HCT116 (cell line): ENCODE measurements around the gene SERPIND1. TPM values are rescaled to one million over a fixed set of nuclear protein-coding genes. Genes with fewer than 3 reads are reported as not detected.

Experiments used
- ATAC-seq: fragments of 200-7000 bp; cut with Tn5 transposase; 2 replicates; pipeline ENCODE4 v1.9.1; 2020; ENCODE audit warnings: mild to moderate bottlenecking, moderate library complexity
- BruUV-seq: library from RNA; stranded (reverse); fragments of 400-500 nt; replicated peaks from 2 replicates; lab custom pipeline; 2021; lab: Mats Ljungman, UMichigan
- CTCF ChIA-PET: fragments of 300-600 bp; sonication (Branson Sonifier 250); formaldehyde crosslinking; loops from one replicate; lab custom pipeline; 2021; ENCODE audit warnings: antibody characterized with exemption; lab: Charles Lee
- POLR2A ChIA-PET: fragments of 300-600, 350-600 bp; sonication (Branson Sonifier 250); formaldehyde crosslinking; loops from one replicate; lab custom pipeline; 2021; ENCODE audit warnings: antibody characterized with exemption; lab: Charles Lee
- RAD21 ChIA-PET, 2 experiments: fragments of 300-600 bp; sonication (Branson Sonifier 250); formaldehyde crosslinking; loops; one replicate each; lab custom pipeline; 2023; ENCODE audit warnings: low total read pairs in 2 of 2; ENCODE audit not compliant: uncharacterized antibody in 2 of 2, unreplicated experiment in 2 of 2, low non-redundant PET in 1 of 2; lab: Charles Lee
- DNase-seq: peaks from one replicate; pipeline ENCODE4 v3.0.0-alpha.2; 2010; ENCODE audit warnings: low read depth, low spot score
- H2AFZ ChIP-seq: fragments of 200-600 bp; shearing (Covaris generic), sonication (generic); 2 replicates; pipeline ENCODE4 v1.6.1; 2017; ENCODE audit warnings: low read depth, mixed run types, mixed read lengths, antibody characterized with exemption, low read length; ENCODE audit not compliant: poor library complexity, severe bottlenecking
- H3K27ac ChIP-seq: 2 replicates; pipeline ENCODE4 v1.5.1; 2012; ENCODE audit warnings: low read depth, low read length
- H3K27me3 ChIP-seq: fragments of 200-600 bp; sonication (generic); 2 replicates; pipeline ENCODE4 v1.6.1; 2016; ENCODE audit warnings: mixed run types, low read length, mixed read lengths; ENCODE audit not compliant: insufficient read depth
- H3K36me3 ChIP-seq, 2 experiments: fragments of 200-500 bp in 1 of 2; fragments of 200-600 bp in 1 of 2; sonication (Bioruptor generic) in 1 of 2; sonication (generic) in 1 of 2; 2 replicates each; pipeline versions ENCODE4 v1.5.1 to v1.6.1; 2014 to 2016; ENCODE audit warnings: low read length in 2 of 2, inconsistent platforms in 1 of 2, mixed read lengths in 1 of 2, mixed run types in 1 of 2; ENCODE audit not compliant: insufficient read depth in 2 of 2, control insufficient read depth in 1 of 2
- H3K4me1 ChIP-seq, 2 experiments: fragments of 200-600 bp in 1 of 2; sonication (generic) in 1 of 2; 2 replicates each; pipeline versions ENCODE4 v1.5.1 to v1.6.1; 2012 to 2017; ENCODE audit warnings: low read length in 2 of 2, inconsistent platforms in 1 of 2, mild to moderate bottlenecking in 1 of 2, mixed read lengths in 1 of 2, mixed run types in 1 of 2, moderate library complexity in 1 of 2; ENCODE audit not compliant: insufficient read depth in 2 of 2, control insufficient read depth in 1 of 2
- H3K4me2 ChIP-seq: fragments of 200-600 bp; sonication (generic); 2 replicates; pipeline ENCODE4 v1.6.1; 2017; ENCODE audit warnings: mixed run types, low read length, mixed read lengths
- H3K4me3 ChIP-seq, 2 experiments: fragments of 200-600 bp in 1 of 2; sonication (generic) in 1 of 2; replicated peaks in 1 of 2; 2 replicates each; pipeline ENCODE4 v1.5.1; 2011 to 2016; ENCODE audit warnings: low read length in 2 of 2, control low read depth in 1 of 2, low read depth in 1 of 2, mild to moderate bottlenecking in 1 of 2, mixed read lengths in 1 of 2, mixed run types in 1 of 2
- H3K79me2 ChIP-seq: fragments of 200-600 bp; sonication (generic); 2 replicates; pipeline ENCODE4 v1.6.1; 2017; ENCODE audit warnings: mild to moderate bottlenecking, mixed run types, low read length, moderate library complexity, mixed read lengths; ENCODE audit not compliant: insufficient read depth
- H3K9ac ChIP-seq: fragments of 200-600 bp; sonication (generic); 2 replicates; pipeline ENCODE4 v1.6.1; 2016; ENCODE audit warnings: low read length, mixed read lengths
- H3K9me2 ChIP-seq: fragments of 200-600 bp; sonication (generic), shearing (Covaris generic); 2 replicates; pipeline ENCODE4 v1.6.1; 2017; ENCODE audit warnings: mixed run types, mild to moderate bottlenecking, moderate library complexity; ENCODE audit not compliant: insufficient read depth
- H3K9me3 ChIP-seq, 2 experiments: fragments of 200-500 bp in 1 of 2; fragments of 200-600 bp in 1 of 2; sonication (Bioruptor generic) in 1 of 2; sonication (generic) in 1 of 2; 2 replicates each; pipeline ENCODE4 v1.6.1; 2014 to 2017; ENCODE audit warnings: low read length in 2 of 2, mixed read lengths in 2 of 2, inconsistent platforms in 1 of 2, low read depth in 1 of 2, mild to moderate bottlenecking in 1 of 2, mixed run types in 1 of 2, moderate library complexity in 1 of 2; ENCODE audit not compliant: control insufficient read depth in 1 of 2, insufficient read depth in 1 of 2
- H4K20me1 ChIP-seq: fragments of 200-600 bp; sonication (generic), shearing (Covaris generic); 2 replicates; pipeline ENCODE4 v1.6.1; 2017; ENCODE audit warnings: mixed run types, mild to moderate bottlenecking, moderate library complexity; ENCODE audit not compliant: insufficient read depth
- CEBPB ChIP-seq: IDR thresholded peaks from 2 replicates; pipeline ENCODE4 v1.6.1; 2012; ENCODE audit warnings: low read depth
- FOSL1 ChIP-seq: IDR thresholded peaks from 2 replicates; pipeline ENCODE4 v1.6.1; 2012; ENCODE audit warnings: low read depth
- MAX ChIP-seq: IDR thresholded peaks from 2 replicates; pipeline ENCODE4 v1.6.1; 2012
- POLR2A ChIP-seq: IDR thresholded peaks from 2 replicates; pipeline ENCODE4 v1.7.0; 2011; ENCODE audit warnings: borderline replicate concordance; ENCODE audit not compliant: insufficient read depth, insufficient read length; ENCODE audit errors: extremely low read depth
- SRF ChIP-seq: IDR thresholded peaks from 2 replicates; pipeline ENCODE4 v1.6.1; 2012; ENCODE audit warnings: low read depth
- TCF7L2 ChIP-seq: IDR thresholded peaks from 2 replicates; pipeline ENCODE4 v1.7.0; 2011; ENCODE audit warnings: borderline replicate concordance, inconsistent platforms; ENCODE audit not compliant: insufficient read depth, insufficient read length; ENCODE audit errors: extremely low read depth
- YY1 ChIP-seq: IDR thresholded peaks from 2 replicates; pipeline ENCODE4 v1.6.1; 2011; ENCODE audit warnings: low read length, low read depth, moderate library complexity, mild to moderate bottlenecking; ENCODE audit not compliant: insufficient replicate concordance; ENCODE audit errors: extremely low read depth
- ZBTB33 ChIP-seq: IDR thresholded peaks from 2 replicates; pipeline ENCODE4 v1.6.1; 2011; ENCODE audit warnings: mild to moderate bottlenecking, low read length, moderate library complexity; ENCODE audit not compliant: insufficient replicate concordance; ENCODE audit errors: extremely low read depth
- intact Hi-C: fragments of 100-400 bp; cut with micrococcal nuclease; formaldehyde crosslinking; loops from 2 replicates; pipeline ENCODE4 v1.10.0; 2022
- total RNA-seq: library from RNA; stranded (reverse); gene quantifications from one replicate; pipeline ENCODE4 v1.2.1, GENCODE V29; 2021; ENCODE audit not compliant: unreplicated experiment

The SERPIND1 gene
- total RNA-seq, 1 experiment from 2014 or later: 0.25 TPM

GRCh38 chr22:20798974-20799373 is 25.1 kb downstream of the SERPIND1 start:
- Histone ChIP-seq H3K36me3 (peaks cover 18 to 19% of the 10 kb centered on the region in 2 experiments; a peak in 2 of 4 replicates), H3K9ac (no peak overlapping the region), H3K4me2 (no peak overlapping the region), H3K4me3 (no peak overlapping the region), H3K4me1 (no peaks in the 10 kb centered on the region), H3K27me3 (no peaks in the 10 kb centered on the region), H3K27ac (no peak overlapping the region), H3K79me2 (no peaks in the 10 kb centered on the region), H2AFZ (no peak overlapping the region), H3K9me2 (no peaks in the 10 kb centered on the region), H3K9me3 (no peaks in the 10 kb centered on the region), H4K20me1 (no peaks in the 10 kb centered on the region)
- intact Hi-C loops: no loop called here
- BruUV-seq: no TSS peak
- ATAC-seq: no peak
- POLR2A ChIA-PET: no interaction called here
- DNase-seq: no peak
- TF ChIP-seq SRF (no peak), POLR2A (no peak)
- RAD21 ChIA-PET: no interaction called here
- CTCF ChIA-PET: no interaction called here

GRCh38 chr22:20799449-20799848 is 25.5 kb downstream of the SERPIND1 start:
- H3K4me3 ChIP-seq: no peak overlapping the region
- TF ChIP-seq TCF7L2: no peak
- TF ChIP-seq, all 23 proteins: peak for 0
- H3K27ac ChIP-seq: no peak overlapping the region
- DNase-seq (no peak), ATAC-seq (no peak)
- no peak overlapping the region for H2AFZ ChIP-seq
- H4K20me1 ChIP-seq: no peaks in the 10 kb centered on the region
- POLR2A ChIA-PET: no interaction called here
- H3K4me1 ChIP-seq: no peaks in the 10 kb centered on the region
- H3K9me3 ChIP-seq: no peaks in the 10 kb centered on the region
- CTCF ChIA-PET: no interaction called here
- RAD21 ChIA-PET: no interaction called here
- H3K9ac ChIP-seq: no peak overlapping the region
- H3K4me2 ChIP-seq: no peak overlapping the region
- peaks cover 19% of the 10 kb centered on the region in 2 experiments; a peak in 3 of 4 replicates for H3K36me3 ChIP-seq
- no peaks in the 10 kb centered on the region for H3K79me2 ChIP-seq
- H3K27me3 ChIP-seq: no peaks in the 10 kb centered on the region
- BruUV-seq: no TSS peak
- H3K9me2 ChIP-seq: no peaks in the 10 kb centered on the region
- intact Hi-C loops: no loop called here

GRCh38 chr22:20802452-20802851 is 28.5 kb downstream of the SERPIND1 start:
- CTCF ChIA-PET: no interaction called here
- Histone ChIP-seq H3K4me1 (peaks cover 6 to 18% of the 10 kb centered on the region in 2 experiments), H3K9ac (no peak overlapping the region), H3K27me3 (no peaks in the 10 kb centered on the region), H3K9me3 (no peaks in the 10 kb centered on the region), H3K36me3 (peaks cover 22 to 28% of the 10 kb centered on the region in 2 experiments; a peak in 3 of 4 replicates), H4K20me1 (no peaks in the 10 kb centered on the region), H3K9me2 (no peaks in the 10 kb centered on the region), H3K4me3 (no peak overlapping the region), H3K4me2 (no peak overlapping the region), H2AFZ (no peak overlapping the region), H3K27ac (no peak overlapping the region), H3K79me2 (no peaks in the 10 kb centered on the region)
- intact Hi-C loops: loop anchor here (5.0 kb wide), 1 partner anchor 180 kb away; the partner anchor contains the start of gene LZTR1
- RAD21 ChIA-PET: no interaction called here
- DNase-seq (no peak), ATAC-seq (no peak)
- POLR2A ChIA-PET: no interaction called here
- BruUV-seq: no TSS peak
- TF ChIP-seq ZBTB33 (no peak), FOSL1 (no peak), YY1 (no peak), CEBPB (no peak), MAX (no peak), POLR2A (no peak)
